ENCODE data around the gene ILK.

Gene ILK

GRCh38 chr11:6614446-6614845, 10.9 kb downstream of the ILK start:
- H3K4me3 ChIP-seq (ENCODE audit: low read length): no peak overlapping the region
- no peak overlapping the region for H3K27ac ChIP-seq (ENCODE audit: low read length)
- peaks cover 29% of the 10 kb centered on the region for H3K36me3 ChIP-seq (replicated peaks; ENCODE audit: low read depth, low read length)
- no peaks in the 10 kb centered on the region for H3K9me3 ChIP-seq (ENCODE audit: insufficient read depth, low read length)
- H3K27me3 ChIP-seq (ENCODE audit: low read depth, low read length): no peaks in the 10 kb centered on the region
- TF ChIP-seq CTCF (IDR thresholded peaks at IDR 0.05; ENCODE audit: low read depth, low read length): no peak
- no peak overlapping the region for H3K9ac ChIP-seq (ENCODE audit: low read length)
- no peaks in the 10 kb centered on the region for H4K20me1 ChIP-seq (ENCODE audit: insufficient read depth, low read length)
- no peak overlapping the region for H2AFZ ChIP-seq (ENCODE audit: low read depth, low read length)
- no peak overlapping the region for H3K4me2 ChIP-seq (ENCODE audit: low read length)
- H3K79me2 ChIP-seq (ENCODE audit: low read length): peaks cover 17% of the 10 kb centered on the region
- peaks cover 27% of the 10 kb centered on the region for H3K4me1 ChIP-seq (ENCODE audit: low read length)

GRCh38 chr11:6615046-6615445, 11.5 kb downstream of the ILK start:
- peaks cover 32% of the 10 kb centered on the region for H3K4me1 ChIP-seq (ENCODE audit: low read length)
- no peaks in the 10 kb centered on the region for H3K9me3 ChIP-seq (ENCODE audit: insufficient read depth, low read length)
- peaks cover 17% of the 10 kb centered on the region for H3K79me2 ChIP-seq (ENCODE audit: low read length)
- H3K36me3 ChIP-seq (replicated peaks; ENCODE audit: low read depth, low read length): peaks cover 23% of the 10 kb centered on the region
- no peak overlapping the region for H3K9ac ChIP-seq (ENCODE audit: low read length)
- no peak for TF ChIP-seq CTCF (IDR thresholded peaks at IDR 0.05; ENCODE audit: low read depth, low read length)
- no peak for TF ChIP-seq EZH2phosphoT487 (IDR thresholded peaks at IDR 0.05; ENCODE audit: low read depth)
- no peaks in the 10 kb centered on the region for H4K20me1 ChIP-seq (ENCODE audit: insufficient read depth, low read length)
- H3K27ac ChIP-seq (ENCODE audit: low read length): no peak overlapping the region
- no peak overlapping the region for H2AFZ ChIP-seq (ENCODE audit: low read depth, low read length)
- H3K27me3 ChIP-seq (ENCODE audit: low read depth, low read length): no peaks in the 10 kb centered on the region
- no peak overlapping the region for H3K4me3 ChIP-seq (ENCODE audit: low read length)
- H3K4me2 ChIP-seq (ENCODE audit: low read length): no peak overlapping the region

GRCh38 chr11:6615882-6616585, 12.5 kb downstream of the ILK start:
- peaks cover 13% of the 10 kb centered on the region for H3K36me3 ChIP-seq (replicated peaks; ENCODE audit: low read depth, low read length)
- H4K20me1 ChIP-seq (ENCODE audit: insufficient read depth, low read length): no peaks in the 10 kb centered on the region
- peaks cover 12% of the 10 kb centered on the region for H3K79me2 ChIP-seq (ENCODE audit: low read length)
- TF ChIP-seq CTCF (IDR thresholded peaks at IDR 0.05; ENCODE audit: low read depth, low read length) (no peak), EZH2phosphoT487 (IDR thresholded peaks at IDR 0.05; ENCODE audit: low read depth) (no peak)
- H3K9me3 ChIP-seq (ENCODE audit: insufficient read depth, low read length): no peaks in the 10 kb centered on the region
- H3K4me3 ChIP-seq (ENCODE audit: low read length): no peak overlapping the region
- no peak overlapping the region for H3K27ac ChIP-seq (ENCODE audit: low read length)
- no peaks in the 10 kb centered on the region for H3K27me3 ChIP-seq (ENCODE audit: low read depth, low read length)
- H2AFZ ChIP-seq (ENCODE audit: low read depth, low read length): no peak overlapping the region
- no peak overlapping the region for H3K9ac ChIP-seq (ENCODE audit: low read length)
- H3K4me1 ChIP-seq (ENCODE audit: low read length): peaks cover 29% of the 10 kb centered on the region
- H3K4me2 ChIP-seq (ENCODE audit: low read length): no peak overlapping the region

GRCh38 chr11:6616596-6617250, 13.1 kb downstream of the ILK start:
- H3K4me1 ChIP-seq (ENCODE audit: low read length): peaks cover 26% of the 10 kb centered on the region
- no peak overlapping the region for H3K4me2 ChIP-seq (ENCODE audit: low read length)
- no peak overlapping the region for H3K4me3 ChIP-seq (ENCODE audit: low read length)
- peaks cover 7% of the 10 kb centered on the region for H3K36me3 ChIP-seq (replicated peaks; ENCODE audit: low read depth, low read length)
- H4K20me1 ChIP-seq (ENCODE audit: insufficient read depth, low read length): no peaks in the 10 kb centered on the region
- no peaks in the 10 kb centered on the region for H3K27me3 ChIP-seq (ENCODE audit: low read depth, low read length)
- peaks cover 5% of the 10 kb centered on the region for H3K79me2 ChIP-seq (ENCODE audit: low read length)
- H3K9me3 ChIP-seq (ENCODE audit: insufficient read depth, low read length): no peaks in the 10 kb centered on the region
- no peak overlapping the region for H3K27ac ChIP-seq (ENCODE audit: low read length)
- no peak overlapping the region for H2AFZ ChIP-seq (ENCODE audit: low read depth, low read length)
- no peak overlapping the region for H3K9ac ChIP-seq (ENCODE audit: low read length)
- TF ChIP-seq CTCF (IDR thresholded peaks at IDR 0.05; ENCODE audit: low read depth, low read length): no peak
- no peak for TF ChIP-seq EZH2phosphoT487 (IDR thresholded peaks at IDR 0.05; ENCODE audit: low read depth)
